HTERT RPE-1 (cell line): ENCODE measurements around the gene ZDHHC4.

Experiments used
- in situ Hi-C: fragments of 300-500 bp; cut with MboI; formaldehyde crosslinking; loops from 4 replicates; pipeline ENCODE4 v1.14.3; 2020; ENCODE audit warnings: low sequenced_read_pairs

ZDHHC4 gene

DNA sequence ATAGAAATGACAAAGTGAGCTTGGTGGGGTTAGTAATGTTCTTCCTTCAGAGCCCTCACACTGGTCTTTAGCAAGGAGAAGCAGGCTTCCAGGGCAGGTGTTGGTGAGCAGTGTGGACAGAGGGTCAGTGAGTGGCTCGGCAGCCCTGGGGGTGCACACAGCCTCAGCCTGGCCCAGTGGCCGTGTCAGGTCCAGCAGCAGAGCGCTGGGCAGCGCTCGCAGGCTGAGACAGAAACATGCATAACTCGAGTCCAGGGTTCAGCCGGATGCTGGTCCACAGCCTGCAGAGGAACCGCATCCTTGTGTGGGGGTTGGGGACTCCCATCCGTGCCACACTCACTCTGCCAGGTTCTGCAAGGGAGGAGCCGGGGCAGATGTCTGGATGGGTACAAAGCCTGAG, 27.2 kb downstream of the ZDHHC4 start:
- in situ Hi-C loops = no loop called here

DNA sequence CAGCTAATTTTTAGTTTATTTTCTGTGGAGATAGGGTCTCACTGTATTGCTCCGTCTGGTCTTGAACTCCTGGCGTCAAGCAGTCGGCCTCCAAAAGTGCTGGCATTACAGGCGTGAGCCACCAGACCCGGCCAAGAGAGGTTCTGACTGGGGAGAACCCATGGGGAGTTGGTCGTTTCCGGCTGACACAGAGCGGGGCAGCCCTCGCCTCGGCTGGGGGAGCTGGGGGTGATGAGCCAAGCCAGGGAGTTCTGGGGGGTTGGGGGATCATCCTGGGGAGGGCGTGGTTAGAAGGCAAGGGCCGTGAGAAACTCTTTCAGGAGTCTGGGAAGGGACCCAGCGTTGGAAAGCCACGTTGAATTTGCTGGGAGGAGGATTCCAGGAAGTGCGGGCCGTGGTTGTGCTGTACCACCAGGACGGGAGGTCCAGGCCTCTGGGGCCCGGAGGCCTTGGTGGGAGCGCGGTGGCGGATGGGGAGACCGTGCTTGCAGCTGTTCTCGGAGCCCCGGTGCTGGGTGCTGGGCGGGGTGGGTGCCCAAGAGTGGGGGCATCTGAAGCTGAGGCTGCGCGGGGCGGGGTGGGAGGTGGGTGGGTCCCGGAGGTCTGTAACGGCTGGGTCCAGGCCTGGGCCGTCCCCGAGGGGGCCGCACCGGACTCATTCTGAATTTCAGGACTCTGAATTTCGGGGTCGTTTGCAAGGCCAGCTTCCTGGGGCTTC, 29.8 kb downstream of the ZDHHC4 start:
- in situ Hi-C loops = no loop called here

GRCh38 chr7:6607651-6608051, 30.4 kb downstream of the ZDHHC4 start:
- in situ Hi-C loops = no loop called here

DNA sequence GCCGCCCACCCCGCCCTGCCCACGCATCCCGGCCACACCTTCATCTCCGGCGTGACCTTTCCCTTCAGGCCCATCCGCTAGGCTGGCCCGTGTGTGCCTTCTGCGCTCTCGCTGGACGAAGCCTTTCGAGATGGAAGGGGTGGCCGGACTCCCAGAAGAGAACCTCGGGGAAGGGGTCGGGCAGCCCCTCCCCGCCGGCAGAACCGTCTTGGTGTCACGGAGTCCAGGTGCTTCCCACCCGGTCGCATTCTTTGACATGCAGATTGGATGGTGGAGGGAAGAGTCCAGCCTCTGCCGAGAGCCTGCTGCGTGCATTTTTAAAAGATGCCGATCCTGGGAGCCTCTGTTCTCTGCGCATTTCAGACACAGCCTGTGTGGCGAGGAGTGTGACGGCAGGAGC, 30.8 kb downstream of the ZDHHC4 start:
- in situ Hi-C loops = no loop called here

- in situ Hi-C loops = no loop called here
These were observed 31.5 kb downstream of the ZDHHC4 start for GRCh38 chr7:6608794-6609193.

- in situ Hi-C loops = no loop called here
These were observed 35.6 kb downstream of the ZDHHC4 start for GRCh38 chr7:6612819-6613218.

GRCh38 chr7:6613706-6614105, 36.5 kb downstream of the ZDHHC4 start:
- in situ Hi-C loops = no loop called here

DNA sequence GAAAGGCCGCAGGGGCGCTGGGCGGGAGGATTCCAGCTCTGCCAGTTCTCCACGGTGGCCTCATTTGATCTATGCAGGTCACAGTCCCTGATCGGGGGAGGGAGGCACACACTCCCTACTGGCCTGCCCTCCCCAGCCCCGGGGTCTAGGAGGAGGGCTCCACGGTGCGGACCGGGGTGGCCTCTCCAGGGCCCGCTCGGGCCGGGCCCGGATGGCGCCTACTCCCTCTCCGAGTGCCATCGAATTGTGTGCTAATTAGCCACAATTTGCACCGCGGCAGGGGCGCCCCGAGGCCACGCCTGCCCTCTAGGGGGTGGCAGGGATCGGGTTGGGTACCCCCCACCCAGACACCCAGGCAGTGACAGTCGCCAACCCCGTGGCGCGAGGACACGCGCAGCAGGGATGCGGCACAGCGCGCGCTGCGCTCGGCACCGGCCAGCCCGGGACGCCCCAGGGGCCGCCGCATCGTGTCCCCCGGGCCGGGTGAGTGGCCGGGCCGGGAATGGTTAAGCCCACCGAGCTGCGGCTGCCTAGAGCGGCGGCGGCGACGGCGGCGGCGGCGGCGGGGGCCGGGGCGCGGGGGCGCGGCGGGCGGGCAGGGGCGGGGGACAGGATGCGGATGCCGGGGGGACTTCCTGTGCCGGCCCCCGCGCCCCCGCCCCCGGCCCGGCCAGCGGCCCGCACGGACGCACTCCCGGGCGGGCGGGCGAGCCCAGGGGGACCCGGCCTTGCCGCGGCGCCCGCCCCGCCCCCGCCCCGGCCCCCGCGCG, 37.9 kb downstream of the ZDHHC4 start, which contains the start of gene ZNF853:
TSS of gene ZNF853 (plus strand) at position 658 of the 770 bp plus-strand sequence. CDS start 565 bp downstream, outside the sequence.
- in situ Hi-C loops = no loop called here

- in situ Hi-C loops = no loop called here
These were observed 38.7 kb downstream of the ZDHHC4 start for GRCh38 chr7:6615723-6616555.

DNA sequence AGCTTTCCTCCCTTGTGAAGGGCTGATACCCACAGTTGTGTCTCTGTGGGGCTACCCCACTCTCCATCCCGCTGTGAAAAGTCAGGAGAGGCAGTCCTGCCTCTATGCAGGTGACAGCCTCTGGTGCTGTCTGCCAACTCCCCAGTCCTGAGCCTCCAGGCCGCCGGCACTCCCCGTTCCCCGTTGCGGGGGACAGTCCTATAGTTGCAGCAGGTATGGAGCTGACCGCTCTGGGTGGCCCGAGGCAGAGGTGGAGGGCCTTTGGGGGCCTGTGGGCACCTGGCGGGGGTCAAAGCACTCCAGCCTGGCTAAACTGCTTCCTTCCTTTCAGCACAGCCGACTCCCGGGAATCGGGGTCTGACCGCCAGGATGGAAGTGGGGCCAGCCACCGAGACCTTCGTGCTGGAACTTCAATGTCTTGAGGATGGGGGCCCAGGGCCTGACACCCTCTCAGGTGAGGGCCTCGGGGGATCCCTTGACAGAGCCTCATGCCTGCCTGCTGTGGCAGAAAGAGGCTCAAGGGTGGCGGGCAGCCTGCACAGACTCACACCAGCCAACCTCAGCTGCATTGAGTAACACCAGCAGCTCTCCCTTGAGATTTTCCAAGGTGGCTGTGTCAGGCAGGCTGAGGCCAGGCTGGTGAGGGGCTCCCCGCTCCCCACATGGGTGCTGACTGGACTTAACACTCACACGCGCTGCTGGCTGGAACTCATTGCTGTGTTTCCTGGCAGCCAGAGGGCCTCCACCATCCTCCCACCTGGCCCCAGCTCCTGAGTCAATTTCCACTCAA, 39.8 kb downstream of the ZDHHC4 start:
- in situ Hi-C loops = no loop called here

- in situ Hi-C loops = no loop called here
These were observed 41.4 kb downstream of the ZDHHC4 start for GRCh38 chr7:6618621-6619020.

- in situ Hi-C loops = no loop called here
These were observed 42.7 kb downstream of the ZDHHC4 start for GRCh38 chr7:6619961-6620360.

GRCh38 chr7:6621195-6622133, 44.2 kb downstream of the ZDHHC4 start:
- in situ Hi-C loops = no loop called here

DNA sequence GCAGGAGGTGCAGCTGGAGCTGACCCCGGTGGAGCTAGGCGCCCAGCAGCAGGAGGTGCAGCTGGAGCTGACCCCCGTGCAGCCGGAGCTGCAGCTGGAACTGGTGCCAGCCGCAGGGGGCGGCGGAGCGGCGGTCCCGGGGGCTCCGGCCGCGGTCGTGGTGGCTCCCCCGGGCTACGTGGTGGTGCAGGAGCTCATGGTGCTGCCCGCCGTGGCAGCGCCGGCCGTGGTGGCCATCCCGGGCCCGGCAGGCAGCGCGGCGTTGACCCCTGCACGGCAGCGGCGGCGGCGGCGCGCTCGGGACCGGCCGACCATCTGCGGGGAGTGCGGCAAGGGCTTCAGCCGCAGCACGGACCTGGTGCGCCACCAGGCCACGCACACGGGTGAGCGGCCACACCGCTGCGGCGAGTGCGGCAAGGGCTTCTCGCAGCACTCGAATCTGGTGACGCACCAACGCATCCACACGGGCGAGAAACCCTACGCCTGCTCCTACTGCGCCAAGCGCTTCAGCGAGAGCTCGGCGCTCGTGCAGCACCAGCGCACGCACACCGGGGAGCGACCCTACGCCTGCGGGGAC, 45.0 kb downstream of the ZDHHC4 start:
- in situ Hi-C loops = no loop called here

GRCh38 chr7:6623589-6624245, 46.5 kb downstream of the ZDHHC4 start:
- in situ Hi-C loops = no loop called here

DNA sequence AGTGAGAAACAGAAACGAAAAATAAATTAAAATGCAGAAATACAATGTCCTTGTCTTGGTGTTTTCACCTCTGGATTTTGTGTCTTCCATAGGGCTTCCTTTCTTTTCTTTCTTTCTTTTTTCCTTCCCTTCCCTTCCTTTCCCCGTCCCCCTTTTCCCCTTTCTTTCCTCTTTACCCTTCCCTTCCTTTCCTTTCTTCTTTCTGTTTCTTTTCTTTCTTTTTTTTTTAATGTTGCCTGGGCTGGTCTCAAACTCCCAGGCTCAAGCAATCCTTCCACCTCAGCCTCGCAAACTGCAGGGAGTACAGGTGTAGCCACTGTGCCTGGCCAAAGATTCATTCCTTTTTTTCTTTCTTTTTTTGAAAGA, 47.0 kb downstream of the ZDHHC4 start:
- in situ Hi-C loops = no loop called here

DNA sequence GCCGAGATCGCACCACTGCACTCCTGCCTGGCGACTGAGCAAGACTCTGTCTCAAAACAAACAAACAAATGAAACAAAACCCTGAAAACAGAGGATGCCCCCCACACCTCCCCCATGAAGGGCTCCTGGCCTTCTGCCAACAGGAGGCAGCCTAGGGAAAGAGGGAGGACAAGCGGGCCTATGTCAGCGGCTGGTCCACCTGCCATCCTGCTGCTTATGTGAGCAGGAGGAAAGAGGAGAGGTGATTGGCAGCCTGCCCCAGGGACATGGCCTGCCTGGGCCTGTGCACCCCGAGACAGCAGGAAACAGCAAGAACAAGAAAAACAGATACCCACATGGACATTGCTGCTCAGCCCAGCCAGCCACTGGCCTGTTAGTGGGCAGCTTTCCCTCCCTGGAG, 50.8 kb downstream of the ZDHHC4 start:
- in situ Hi-C loops = no loop called here

DNA sequence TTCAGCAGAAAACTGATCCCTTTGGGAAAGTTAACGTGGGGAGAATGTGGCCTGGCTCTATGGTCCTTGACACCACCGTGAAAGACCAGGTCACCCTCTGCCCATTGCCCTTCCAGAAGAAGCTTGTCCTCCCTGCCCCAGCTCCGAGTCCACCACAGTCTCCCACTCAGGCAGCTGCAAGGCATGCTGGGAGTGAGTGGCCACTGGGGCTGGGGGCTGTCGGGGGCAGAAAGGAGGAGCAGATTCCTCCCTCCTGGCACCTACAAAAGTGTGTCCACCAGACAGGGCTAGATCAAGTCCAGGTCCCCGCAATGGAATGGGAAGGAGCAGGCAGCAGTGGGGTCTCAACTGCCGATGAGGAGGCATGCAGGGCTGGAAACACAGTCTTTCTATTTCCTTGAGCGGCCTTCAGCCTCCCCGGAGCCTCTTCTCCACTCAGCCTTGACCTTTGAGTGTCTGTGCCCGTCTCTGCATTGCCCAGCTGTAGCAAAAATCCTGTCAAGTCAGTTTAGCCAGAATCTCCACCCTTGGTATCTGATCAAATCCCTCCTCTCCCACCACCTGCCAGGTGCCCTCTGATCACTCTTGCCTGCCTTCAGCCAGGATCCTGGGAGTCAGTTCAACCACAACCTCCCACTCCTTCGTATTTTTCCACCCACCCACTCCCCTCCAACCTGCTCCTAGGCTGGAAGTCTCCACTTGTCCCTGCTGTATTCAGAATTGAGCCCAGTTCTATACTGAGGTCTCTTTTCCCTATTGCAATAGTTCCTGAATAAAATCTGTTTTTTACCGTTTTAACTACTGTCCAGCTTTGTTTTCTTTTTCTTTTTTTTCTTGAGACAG, 53.0 kb downstream of the ZDHHC4 start:
- in situ Hi-C loops = no loop called here
